ENCODE results near the gene HYCC1. TPM values are rescaled to one million over a fixed set of nuclear protein-coding genes. Genes with fewer than 3 reads are reported as not detected.

HYCC1 gene
- total RNA-seq, 1 donor from 2014 or later, result 93.8 TPM

- DNase-seq (ENCODE audit: low spot score), result no peak
- Mint-ChIP-seq H3K36me3 (ENCODE audit: low read depth, unreplicated experiment) (no peaks in the 10 kb centered on the region), H3K27me3 (ENCODE audit: unreplicated experiment) (peaks cover 2% of the 10 kb centered on the region), H3K9me3 (ENCODE audit: unreplicated experiment) (no peaks in the 10 kb centered on the region), H3K27ac (ENCODE audit: unreplicated experiment) (no peak overlapping the region), H3K4me1 (ENCODE audit: unreplicated experiment) (peaks cover 24% of the 10 kb centered on the region), H3K4me3 (ENCODE audit: unreplicated experiment) (no peak overlapping the region)
- no peak for TF ChIP-seq CTCF (IDR thresholded peaks at IDR 0.05; ENCODE audit: unreplicated experiment)
Observed at GRCh38 chr7:23021596-23021995, 7.7 kb upstream of the HYCC1 start.

GRCh38 chr7:23020742-23021401 is 6.9 kb upstream of the HYCC1 start:
- no peak for TF ChIP-seq CTCF (IDR thresholded peaks at IDR 0.05; ENCODE audit: unreplicated experiment)
- Mint-ChIP-seq H3K4me1 (ENCODE audit: unreplicated experiment) (peaks cover 31% of the 10 kb centered on the region), H3K9me3 (ENCODE audit: unreplicated experiment) (no peaks in the 10 kb centered on the region), H3K27me3 (ENCODE audit: unreplicated experiment) (peaks cover 2% of the 10 kb centered on the region), H3K36me3 (ENCODE audit: low read depth, unreplicated experiment) (no peaks in the 10 kb centered on the region), H3K27ac (ENCODE audit: unreplicated experiment) (no peak overlapping the region), H3K4me3 (ENCODE audit: unreplicated experiment) (no peak overlapping the region)
- no peak for DNase-seq (ENCODE audit: low spot score)

GRCh38 chr7:23018750-23019149 is 4.8 kb upstream of the HYCC1 start:
- Mint-ChIP-seq H3K27me3 (ENCODE audit: unreplicated experiment) (peaks cover 8% of the 10 kb centered on the region), H3K4me1 (ENCODE audit: unreplicated experiment) (peaks cover 44% of the 10 kb centered on the region), H3K9me3 (ENCODE audit: unreplicated experiment) (no peaks in the 10 kb centered on the region), H3K4me3 (ENCODE audit: unreplicated experiment) (peak overlapping the region; percentile 28), H3K27ac (ENCODE audit: unreplicated experiment) (peak overlapping the region; percentile 91), H3K36me3 (ENCODE audit: low read depth, unreplicated experiment) (no peaks in the 10 kb centered on the region)
- TF ChIP-seq CTCF (IDR thresholded peaks at IDR 0.05; ENCODE audit: unreplicated experiment), result no peak
- DNase-seq (ENCODE audit: low spot score), result no peak

GRCh38 chr7:23017309-23017708 is 3.4 kb upstream of the HYCC1 start:
- Mint-ChIP-seq H3K27me3 (ENCODE audit: unreplicated experiment) (peaks cover 8% of the 10 kb centered on the region), H3K36me3 (ENCODE audit: low read depth, unreplicated experiment) (no peaks in the 10 kb centered on the region), H3K27ac (ENCODE audit: unreplicated experiment) (no peak overlapping the region), H3K4me1 (ENCODE audit: unreplicated experiment) (peaks cover 44% of the 10 kb centered on the region), H3K4me3 (ENCODE audit: unreplicated experiment) (no peak overlapping the region), H3K9me3 (ENCODE audit: unreplicated experiment) (no peaks in the 10 kb centered on the region)
- DNase-seq (ENCODE audit: low spot score), result no peak
- TF ChIP-seq CTCF (IDR thresholded peaks at IDR 0.05; ENCODE audit: unreplicated experiment), result no peak

GRCh38 chr7:23016345-23017253 is 2.7 kb upstream of the HYCC1 start:
- Mint-ChIP-seq H3K27ac (ENCODE audit: unreplicated experiment) (no peak overlapping the region), H3K4me1 (ENCODE audit: unreplicated experiment) (peaks cover 44% of the 10 kb centered on the region), H3K36me3 (ENCODE audit: low read depth, unreplicated experiment) (no peaks in the 10 kb centered on the region), H3K9me3 (ENCODE audit: unreplicated experiment) (no peaks in the 10 kb centered on the region), H3K27me3 (ENCODE audit: unreplicated experiment) (peaks cover 8% of the 10 kb centered on the region), H3K4me3 (ENCODE audit: unreplicated experiment) (no peak overlapping the region)
- DNase-seq (ENCODE audit: low spot score), result no peak
- TF ChIP-seq CTCF (IDR thresholded peaks at IDR 0.05; ENCODE audit: unreplicated experiment), result no peak

Data from endothelial cell (in vitro differentiated cells).